CD14-positive monocyte (primary cell): ENCODE data around the gene LYPD4. TPM values are rescaled to one million over a fixed set of nuclear protein-coding genes. Genes with fewer than 3 reads are reported as not detected.

Experiments used
- DNase-seq, 3 donors: peaks; one replicate each; pipeline ENCODE4 v3.0.0-alpha.2; 2011 to 2022
- H2AFZ ChIP-seq: 2 replicates; pipeline ENCODE4 v1.6.0; 2012; ENCODE audit warnings: mild to moderate bottlenecking, low read depth, low read length, inconsistent platforms; ENCODE audit not compliant: insufficient read depth, poor library complexity, severe bottlenecking
- H3K27ac ChIP-seq, 2 donors: 1 replicate in 1 of 2; 2 replicates in 1 of 2; pipeline ENCODE4 v1.5.1; 2012 to 2013; ENCODE audit warnings: low read length in 2 of 2, control low read depth in 1 of 2, inconsistent platforms in 1 of 2, low read depth in 1 of 2, mild to moderate bottlenecking in 1 of 2
- H3K27me3 ChIP-seq, 2 donors: one replicate each; pipeline versions ENCODE4 v1.6.0 to v1.6.1; 2011 to 2013; ENCODE audit warnings: low read length in 2 of 2; ENCODE audit not compliant: control insufficient read depth in 2 of 2, insufficient read depth in 2 of 2
- H3K36me3 ChIP-seq, 2 donors: replicated peaks in 1 of 2; 1 replicate in 1 of 2; 2 replicates in 1 of 2; pipeline versions ENCODE4 v1.5.1 to v1.6.1; 2012 to 2013; ENCODE audit warnings: low read length in 2 of 2, control low read depth in 1 of 2, inconsistent platforms in 1 of 2, mild to moderate bottlenecking in 1 of 2; ENCODE audit not compliant: insufficient read depth in 2 of 2, control insufficient read depth in 1 of 2
- H3K4me1 ChIP-seq, 2 donors: 1 replicate in 1 of 2; 2 replicates in 1 of 2; pipeline versions ENCODE4 v1.5.1 to v1.6.1; 2012 to 2013; ENCODE audit warnings: low read length in 2 of 2, control low read depth in 1 of 2, inconsistent platforms in 1 of 2, mild to moderate bottlenecking in 1 of 2, moderate library complexity in 1 of 2; ENCODE audit not compliant: insufficient read depth in 2 of 2, control insufficient read depth in 1 of 2
- H3K4me2 ChIP-seq: replicated peaks from 2 replicates; pipeline ENCODE3; 2012; ENCODE audit warnings: low read length, moderate library complexity, mild to moderate bottlenecking; ENCODE audit not compliant: poor library complexity, severe bottlenecking; ENCODE audit errors: extremely low read depth
- H3K4me3 ChIP-seq, 3 experiments: fragments of 200-600 bp in 1 of 3; sonication (generic) in 1 of 3; replicated peaks in 1 of 3; 1 replicate in 2 of 3; 2 replicates in 1 of 3; pipeline ENCODE4 v1.5.1; 2011 to 2013; ENCODE audit warnings: low read length in 3 of 3, mild to moderate bottlenecking in 3 of 3, control low read depth in 2 of 3, low read depth in 2 of 3, inconsistent platforms in 1 of 3, moderate library complexity in 1 of 3
- H3K79me2 ChIP-seq: 2 replicates; pipeline ENCODE4 v1.6.0; 2012; ENCODE audit warnings: mild to moderate bottlenecking, control low read depth, inconsistent platforms, low read length, moderate library complexity; ENCODE audit not compliant: insufficient read depth
- H3K9ac ChIP-seq: 2 replicates; pipeline ENCODE4 v1.6.0; 2017; ENCODE audit warnings: low read length, mild to moderate bottlenecking; ENCODE audit not compliant: insufficient read depth, poor library complexity, severe bottlenecking
- H3K9me3 ChIP-seq, 2 donors: replicated peaks in 1 of 2; 1 replicate in 1 of 2; 2 replicates in 1 of 2; pipeline versions ENCODE4 v1.5.1 to v1.6.1; 2012 to 2013; ENCODE audit warnings: low read length in 2 of 2, control low read depth in 1 of 2; ENCODE audit not compliant: control insufficient read depth in 1 of 2, insufficient read depth in 1 of 2
- H4K20me1 ChIP-seq: 2 replicates; pipeline ENCODE4 v1.6.0; 2012; ENCODE audit warnings: mild to moderate bottlenecking, low read length, control low read depth, moderate library complexity; ENCODE audit not compliant: insufficient read depth
- H3K27ac Mint-ChIP-seq, 7 donors: one replicate each; pipeline ENCODE4 v1.8.0; 2020; ENCODE audit warnings: mild to moderate bottlenecking in 7 of 7, mixed read lengths in 7 of 7, moderate library complexity in 6 of 7, inconsistent platforms in 2 of 7
- H3K27me3 Mint-ChIP-seq, 3 donors: one replicate each; pipeline ENCODE4 v1.8.0; 2021 to 2022; ENCODE audit warnings: low read depth in 3 of 3, mild to moderate bottlenecking in 3 of 3, mixed read lengths in 3 of 3, moderate library complexity in 3 of 3, inconsistent platforms in 1 of 3
- H3K36me3 Mint-ChIP-seq, 2 donors: one replicate each; pipeline ENCODE4 v1.8.0; 2020; ENCODE audit warnings: mixed read lengths in 2 of 2, inconsistent platforms in 1 of 2, mild to moderate bottlenecking in 1 of 2
- H3K4me1 Mint-ChIP-seq: one replicate; pipeline ENCODE4 v1.8.0; 2020; ENCODE audit warnings: mild to moderate bottlenecking, mixed read lengths
- H3K4me3 Mint-ChIP-seq, 2 donors: one replicate each; pipeline ENCODE4 v1.8.0; 2020; ENCODE audit warnings: mild to moderate bottlenecking in 2 of 2, mixed read lengths in 2 of 2, moderate library complexity in 1 of 2
- H3K9me3 Mint-ChIP-seq, 7 donors: one replicate each; pipeline ENCODE4 v1.8.0; 2020 to 2022; ENCODE audit warnings: mixed read lengths in 7 of 7, mild to moderate bottlenecking in 6 of 7, moderate library complexity in 6 of 7, inconsistent platforms in 2 of 7
- CTCF ChIP-seq: fragments of 200-600 bp; IDR thresholded peaks from one replicate; pipeline ENCODE4 v1.8.0; 2022; ENCODE audit warnings: antibody characterized with exemption, mild to moderate bottlenecking
- WGBS: methylation state at CpG from one replicate; pipeline ENCODE4 v1.1.5; 2013; ENCODE audit warnings: missing lambda C conversion rate; ENCODE audit not compliant: insufficient coverage; 5-methylcytosine and 5-hydroxymethylcytosine counted together
- intact Hi-C, 2 donors: fragments of 100-400 bp; cut with micrococcal nuclease; formaldehyde crosslinking; loops; one replicate each; pipeline versions ENCODE4 v1.15.0 to v1.15.1; 2023
- polyA plus RNA-seq, 3 donors: library from polyadenylated mRNA; depleted of rRNA in 1 of 3; unstranded in 2 of 3; stranded (reverse) in 1 of 3; fragments of 300-500 nt in 2 of 3; fragments of >200 nt in 1 of 3; fragmentation: Illumina TruSeq in 2 of 3; gene quantifications; 1 replicate in 2 of 3; 2 replicates in 1 of 3; pipeline ENCODE4 v1.2.3, GENCODE V29; 2012 to 2021

Gene LYPD4
- polyA plus RNA-seq, 3 donors = not detected

- intact Hi-C loops = loop anchor here (2.0 to 5.0 kb wide), 3 partner anchors 22 to 74 kb away; partner anchors contain the start of genes RPS19 (in 2 of the 2) and RABAC1 (in 1 of the 2)
- TF ChIP-seq CTCF = no peak
- Mint-ChIP-seq H3K9me3 (peaks cover 0 to 2% (median 0%) of the 10 kb centered on the region in 7 donors), H3K36me3 (peaks cover 11 to 17% of the 10 kb centered on the region in 2 donors), H3K4me3 (peak within 1 kb of the TSS; percentile 92 to 99), H3K4me1 (peaks cover 59% of the 10 kb centered on the region), H3K27ac (peak within 1 kb of the TSS; percentile 92 to 98 (median 95)), H3K27me3 (peaks cover 0 to 1% (median 0%) of the 10 kb centered on the region in 3 donors)
- under 1% methylated on average over 50 of the region's 80 CpGs for WGBS
- Histone ChIP-seq H3K9ac (peak within 1 kb of the TSS; percentile 80), H4K20me1 (peaks cover 37% of the 10 kb centered on the region), H3K4me1 (peaks cover 62 to 77% of the 10 kb centered on the region in 2 donors), H3K79me2 (peaks cover 48% of the 10 kb centered on the region), H3K9me3 (no peaks in the 10 kb centered on the region), H3K36me3 (peaks cover 4 to 20% of the 10 kb centered on the region in 2 donors), H3K27ac (peak within 1 kb of the TSS; percentile 86), H3K4me2 (peak within 1 kb of the TSS; percentile 96), H3K27me3 (no peaks in the 10 kb centered on the region), H2AFZ (peak within 1 kb of the TSS; percentile 84), H3K4me3 (peak within 1 kb of the TSS; percentile 75 to 98 (median 98))
- peak in 2 of 3 donors; percentile 52 to 55 for DNase-seq
These were observed 38.3 kb upstream of the LYPD4 start, which contains the start of gene ARHGEF1 for GRCh38 chr19:41882568-41883462. TSS of gene ARHGEF1 (plus strand) at chr19:41883184. CDS start at chr19:41888083, 4,899 bp downstream.

DNA sequence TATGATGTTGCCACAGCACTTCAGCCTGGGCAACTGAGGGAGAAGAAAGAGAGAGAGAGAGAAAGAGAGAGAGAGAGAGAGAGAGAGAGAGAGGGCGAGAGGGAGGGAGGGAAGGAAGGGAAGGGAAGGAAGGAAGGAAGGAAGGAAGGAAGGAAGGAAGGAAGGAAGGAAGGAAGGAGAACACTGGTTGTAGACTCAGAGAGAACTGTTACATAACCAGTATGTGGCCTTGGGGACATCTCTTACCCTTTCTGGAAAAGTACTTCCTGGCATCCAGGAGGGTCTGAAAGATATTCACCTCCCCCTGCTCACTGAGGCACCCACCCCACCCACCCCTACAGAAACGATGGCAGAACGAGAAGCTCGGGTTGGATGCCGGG, 35.8 kb upstream of the LYPD4 start:
- Histone ChIP-seq H3K36me3 (peaks cover 0 to 4% of the 10 kb centered on the region in 2 donors), H3K9me3 (no peaks in the 10 kb centered on the region), H4K20me1 (peaks cover 12% of the 10 kb centered on the region), H3K4me1 (peaks cover 62 to 77% of the 10 kb centered on the region in 2 donors), H3K4me3 (no peak overlapping the region), H2AFZ (no peak overlapping the region), H3K9ac (no peak overlapping the region), H3K4me2 (no peak overlapping the region), H3K79me2 (peaks cover 23% of the 10 kb centered on the region), H3K27me3 (no peaks in the 10 kb centered on the region), H3K27ac (no peak overlapping the region)
- Mint-ChIP-seq H3K27ac (peak overlapping the region in 2 of 7 donors; percentile 6 to 37), H3K9me3 (peaks cover 0 to 4% (median 0%) of the 10 kb centered on the region in 7 donors), H3K4me1 (peaks cover 62% of the 10 kb centered on the region), H3K4me3 (no peak overlapping the region), H3K36me3 (peaks cover 2 to 5% of the 10 kb centered on the region in 2 donors), H3K27me3 (peaks cover 0 to 1% (median 0%) of the 10 kb centered on the region in 3 donors)
- TF ChIP-seq CTCF = no peak
- WGBS = no CpG with 5 or more reads among the region's 5 CpGs
- intact Hi-C loops = loop anchor here in 1 of 2 donors (5.0 kb wide), 2 partner anchors 52 to 77 kb away; partner anchors contain the start of gene RABAC1
- no peak for DNase-seq
